Spleen (tissue), 13 donors: Measurements from ENCODE around the gene HEATR5B. TPM values are rescaled to one million over a fixed set of nuclear protein-coding genes. Genes with fewer than 3 reads are reported as not detected.

Experiments
- DNase-seq: peaks from one replicate; pipeline ENCODE4 v3.0.0-alpha.2; 2020
- H3K27ac ChIP-seq, 8 donors: fragments of 200-600 bp; sonication (generic) in 7 of 8; 1 replicate in 4 of 8; 2 replicates in 4 of 8; pipeline versions ENCODE4 v1.5.0 to v1.8.0; 2016 to 2021; ENCODE audit warnings: inconsistent platforms in 4 of 8, mild to moderate bottlenecking in 4 of 8, moderate library complexity in 1 of 8
- H3K27me3 ChIP-seq, 7 donors: fragments of 200-600 bp; sonication (generic) in 6 of 7; replicated peaks in 1 of 7; 1 replicate in 4 of 7; 2 replicates in 3 of 7; pipeline versions ENCODE4 v1.5.0 to v1.8.0; 2016 to 2021; ENCODE audit warnings: inconsistent platforms in 3 of 7, mild to moderate bottlenecking in 1 of 7
- H3K36me3 ChIP-seq, 6 donors: fragments of 200-600 bp; sonication (generic) in 5 of 6; 1 replicate in 4 of 6; 2 replicates in 2 of 6; pipeline versions ENCODE4 v1.5.0 to v1.8.0; 2016 to 2021; ENCODE audit warnings: inconsistent platforms in 2 of 6
- H3K4me1 ChIP-seq, 6 donors: fragments of 200-600 bp; sonication (generic) in 5 of 6; 1 replicate in 3 of 6; 2 replicates in 3 of 6; pipeline versions ENCODE4 v1.5.0 to v1.8.0; 2016 to 2021; ENCODE audit warnings: inconsistent platforms in 3 of 6
- H3K4me3 ChIP-seq, 8 donors: fragments of 200-600 bp; sonication (generic) in 7 of 8; 1 replicate in 4 of 8; 2 replicates in 4 of 8; pipeline versions ENCODE4 v1.5.0 to v1.8.0; 2016 to 2021; ENCODE audit warnings: inconsistent platforms in 4 of 8, mild to moderate bottlenecking in 4 of 8, moderate library complexity in 2 of 8
- H3K9me3 ChIP-seq, 8 donors: fragments of 200-600 bp; sonication (generic) in 7 of 8; 1 replicate in 4 of 8; 2 replicates in 4 of 8; pipeline versions ENCODE4 v1.5.0 to v1.8.0; 2016 to 2021; ENCODE audit warnings: inconsistent platforms in 4 of 8
- POLR2A ChIP-seq, 3 donors: fragments of 450-650 bp; IDR thresholded peaks; one replicate each; pipeline ENCODE4 v1.5.1; 2017; ENCODE audit warnings: antibody characterized with exemption in 3 of 3, mild to moderate bottlenecking in 1 of 3
- POLR2AphosphoS5 ChIP-seq, 3 donors: sonication (generic); formaldehyde crosslinking; IDR thresholded peaks; one replicate each; pipeline ENCODE4 v1.5.1; 2017; ENCODE audit warnings: antibody characterized with exemption in 3 of 3
- WGBS, 5 donors: extraction: QIAGEN DNeasy Blood & Tissue Kit in 3 of 5; methylation state at CpG; one replicate each; pipeline versions ENCODE4 v1.1.5 to v1.1.7; 2013 to 2018; 5-methylcytosine and 5-hydroxymethylcytosine counted together
- intact Hi-C: fragments of 100-400 bp; cut with DNase I; formaldehyde crosslinking; loops from one replicate; pipeline ENCODE4 v1.15.0; 2023; ENCODE audit warnings: low total_unique reads
- long read RNA-seq, 2 donors: transcript quantifications; one replicate each; lab custom pipeline, GENCODE V29; 2026
- polyA plus RNA-seq, 3 donors: library from polyadenylated mRNA; stranded (reverse); fragments of 200-250 nt; gene quantifications; one replicate each; pipeline ENCODE4 v1.2.1, GENCODE V29; 2013
- total RNA-seq, 7 donors: library from RNA; depleted of rRNA in 3 of 7; stranded (reverse); fragments of >200 nt in 3 of 7; fragmentation: NEBNext Ultra II Directional in 4 of 7; extraction: Animal tissue kit (Norgen Biotek cat#: 25700) in 4 of 7; gene quantifications; one replicate each; pipeline versions ENCODE4 v1.1.0 to v1.2.1, GENCODE V29; 2016 to 2021
- TF ChIP-seq, protein P1 (sequence below), 11 experiments: fragments of 200-600 bp in 7 of 11; fragments of 450-650 bp in 4 of 11; sonication (generic) in 4 of 11; IDR thresholded peaks in 8 of 11; conservative IDR thresholded peaks in 3 of 11; 1 replicate in 7 of 11; 2 replicates in 4 of 11; pipeline versions ENCODE4 v1.4.0 to v1.8.0; 2016 to 2021; ENCODE audit warnings: antibody characterized with exemption in 11 of 11, inconsistent platforms in 4 of 11, mild to moderate bottlenecking in 1 of 11
- donor health status: healthy with polysubstance abuse.
- donor health status: DM: no; HTN: no; CAD: no; lungs with moderate emphysema.
- donor health status: DM: no; HTN: no; CAD: no.
- donor health status: Bipolar disorder and iron deficiency.
- donor health status: healthy.
- donor health status: DM: no; HTN: no; CAD: no.
- donor health status: DM: yes; HTN: yes; CAD: no.

The HEATR5B gene
- 10 to 100 TPM; 30.0 to 58.2 (median 37.5) TPM for total RNA-seq
- polyA plus RNA-seq: 10 to 100 TPM in 1 of 3 donors, 1 to 10 TPM in 2; 5.5 to 10.2 (median 9.1) TPM
- long read RNA-seq, donor 1: 0 reads
- long read RNA-seq, donor 2: 0 reads

DNA sequence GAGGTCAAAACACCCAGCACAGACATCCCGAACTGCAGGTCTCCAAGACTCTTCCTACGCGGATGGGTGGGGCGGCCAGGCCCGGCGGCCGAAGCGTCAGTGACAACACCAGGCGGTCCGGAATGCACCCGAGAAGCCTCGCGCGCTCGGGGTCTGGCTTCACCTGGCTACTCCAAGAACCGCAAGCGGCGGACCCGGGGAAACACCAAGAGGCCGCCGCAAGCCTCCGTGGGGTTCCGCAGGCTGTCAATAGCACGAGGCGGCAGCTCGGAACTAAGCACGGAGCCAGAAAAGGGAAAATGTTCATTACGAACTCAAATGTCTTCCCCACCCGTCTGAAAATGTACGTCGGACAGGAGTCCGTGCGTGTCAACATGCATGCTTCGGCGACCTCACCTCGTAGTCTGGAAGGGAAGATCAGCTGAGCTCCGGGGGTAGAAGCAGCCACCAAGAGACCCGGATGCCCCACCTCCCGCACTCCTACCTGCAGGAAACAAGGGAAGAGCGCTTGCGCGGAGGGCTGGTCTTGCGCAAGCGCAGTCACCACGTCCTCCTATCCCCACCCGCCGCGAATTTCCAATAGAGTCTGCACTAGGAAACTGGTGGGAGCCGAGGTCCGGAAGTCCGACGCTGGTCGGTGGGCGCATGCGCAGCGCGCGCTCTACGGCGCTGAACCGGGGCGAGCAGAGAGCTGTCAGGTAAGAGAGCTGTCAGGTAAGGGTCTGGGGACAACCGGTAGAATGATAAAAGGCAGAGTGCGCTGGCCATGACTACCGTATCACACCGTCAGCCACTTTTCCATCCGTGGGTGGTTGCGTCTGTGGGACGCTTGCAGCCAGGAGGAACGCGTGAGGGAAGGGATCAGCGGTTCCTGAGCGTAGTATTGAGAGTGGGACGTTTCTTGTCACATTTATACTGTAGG lies at the start of gene HEATR5B, which contains the start of gene GPATCH11:
Gene HEATR5B, minus strand, starts transcription at position 500 of the 922 bp plus-strand sequence. CDS start 958 bp downstream, outside the sequence.
Gene GPATCH11, plus strand, starts transcription at position 646 of the 922 bp plus-strand sequence. CDS start 3,864 bp downstream, outside the sequence.
- peak; percentile 97 for DNase-seq
- WGBS, 5 donors: 0 to 1% (median 0%) methylated on average over 60 to 74 of the region's 74 CpGs

DNA sequence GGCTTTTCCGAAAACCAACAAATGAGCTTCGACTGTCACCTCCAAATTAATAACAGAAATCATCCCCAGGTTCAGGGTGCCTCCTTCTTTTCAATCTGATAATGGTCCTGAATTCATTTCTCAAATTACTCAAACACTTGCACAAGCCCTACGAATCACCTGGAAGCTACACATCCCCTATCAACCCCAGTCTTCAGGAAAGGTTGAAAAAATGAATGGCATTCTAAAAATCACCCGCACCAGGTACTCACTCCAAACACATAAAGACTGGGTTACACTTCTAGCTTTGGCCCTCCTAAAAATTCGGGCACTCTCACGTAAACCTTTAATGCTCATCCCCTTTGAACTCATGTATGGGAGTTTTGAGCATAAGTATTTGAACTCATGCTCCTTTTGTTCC lies 48.7 kb upstream of the HEATR5B start:
- Histone ChIP-seq H3K27me3 (no peaks in the 10 kb centered on the region), H3K9me3 (no peaks in the 10 kb centered on the region), H3K4me1 (no peaks in the 10 kb centered on the region), H3K36me3 (peaks cover 2 to 100% (median 77%) of the 10 kb centered on the region in 6 donors), H3K4me3 (no peak overlapping the region), H3K27ac (no peak overlapping the region)
- intact Hi-C loops: no loop called here
- WGBS, 5 donors: 95 to 97% (median 96%) methylated on average over 6 of the region's 6 CpGs
- TF ChIP-seq POLR2A (IDR thresholded peaks at IDR 0.05): no peak
- TF ChIP-seq, protein P1, sequence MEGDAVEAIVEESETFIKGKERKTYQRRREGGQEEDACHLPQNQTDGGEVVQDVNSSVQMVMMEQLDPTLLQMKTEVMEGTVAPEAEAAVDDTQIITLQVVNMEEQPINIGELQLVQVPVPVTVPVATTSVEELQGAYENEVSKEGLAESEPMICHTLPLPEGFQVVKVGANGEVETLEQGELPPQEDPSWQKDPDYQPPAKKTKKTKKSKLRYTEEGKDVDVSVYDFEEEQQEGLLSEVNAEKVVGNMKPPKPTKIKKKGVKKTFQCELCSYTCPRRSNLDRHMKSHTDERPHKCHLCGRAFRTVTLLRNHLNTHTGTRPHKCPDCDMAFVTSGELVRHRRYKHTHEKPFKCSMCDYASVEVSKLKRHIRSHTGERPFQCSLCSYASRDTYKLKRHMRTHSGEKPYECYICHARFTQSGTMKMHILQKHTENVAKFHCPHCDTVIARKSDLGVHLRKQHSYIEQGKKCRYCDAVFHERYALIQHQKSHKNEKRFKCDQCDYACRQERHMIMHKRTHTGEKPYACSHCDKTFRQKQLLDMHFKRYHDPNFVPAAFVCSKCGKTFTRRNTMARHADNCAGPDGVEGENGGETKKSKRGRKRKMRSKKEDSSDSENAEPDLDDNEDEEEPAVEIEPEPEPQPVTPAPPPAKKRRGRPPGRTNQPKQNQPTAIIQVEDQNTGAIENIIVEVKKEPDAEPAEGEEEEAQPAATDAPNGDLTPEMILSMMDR (IDR thresholded peaks at IDR 0.05 in 8 of 11, conservative IDR thresholded peaks at IDR 0.05 in 3 of 11): no peak
- no peak for DNase-seq

More for the DNA sequence above, at the start of gene HEATR5B, which contains the start of gene GPATCH11:
- peaks cover 0 to 34% (median 7%) of the 10 kb centered on the region in 6 donors for H3K36me3 ChIP-seq
- TF ChIP-seq POLR2AphosphoS5 (IDR thresholded peaks at IDR 0.05) (peak; percentile 90 to 93 (median 91)), POLR2A (IDR thresholded peaks at IDR 0.05) (peak in 1 of 3 donors; percentile 35)
- TF ChIP-seq, protein P1 (IDR thresholded peaks at IDR 0.05 in 8 of 11, conservative IDR thresholded peaks at IDR 0.05 in 3 of 11): no peak
- H3K4me1 ChIP-seq: peaks cover 55 to 92% (median 65%) of the 10 kb centered on the region in 6 donors
- H3K27me3 ChIP-seq: no peaks in the 10 kb centered on the region
- intact Hi-C loops: no loop called here
- H3K9me3 ChIP-seq: no peaks in the 10 kb centered on the region
- peak within 1 kb of the TSS; percentile 83 to 99 (median 96) for H3K4me3 ChIP-seq
- H3K27ac ChIP-seq: peak within 1 kb of the TSS; percentile 82 to 91 (median 88)

DNA sequence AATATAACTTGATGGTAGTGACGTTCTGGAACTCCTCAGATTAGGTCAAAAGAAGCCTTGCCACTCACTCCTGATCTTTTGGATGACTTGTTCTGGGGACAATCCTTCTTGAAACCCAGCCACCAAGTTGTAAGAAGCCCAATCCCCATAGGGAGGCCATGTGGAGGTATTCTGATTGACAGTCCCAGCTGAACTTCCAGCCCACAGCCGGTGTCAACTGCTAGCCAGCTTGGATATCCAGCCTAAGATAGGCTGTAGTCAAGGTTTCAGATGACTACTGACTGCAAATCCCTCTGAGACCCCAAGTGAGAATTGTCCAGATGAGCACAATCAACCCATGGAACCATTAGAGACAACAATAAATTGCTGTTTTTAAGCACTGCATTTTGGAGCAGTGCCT lies 41.2 kb upstream of the HEATR5B start:
- Histone ChIP-seq H3K36me3 (peaks cover 0 to 100% (median 57%) of the 10 kb centered on the region in 6 donors), H3K27me3 (no peaks in the 10 kb centered on the region), H3K9me3 (no peaks in the 10 kb centered on the region), H3K4me1 (no peaks in the 10 kb centered on the region), H3K27ac (no peak overlapping the region), H3K4me3 (no peak overlapping the region)
- DNase-seq: no peak
- TF ChIP-seq, protein P1 (IDR thresholded peaks at IDR 0.05 in 8 of 11, conservative IDR thresholded peaks at IDR 0.05 in 3 of 11): no peak
- TF ChIP-seq POLR2AphosphoS5 (IDR thresholded peaks at IDR 0.05) (no peak), POLR2A (IDR thresholded peaks at IDR 0.05) (no peak)
- intact Hi-C loops: no loop called here
- 95 to 100% (median 99%) methylated on average over 2 of the region's 2 CpGs for WGBS, 5 donors

DNA sequence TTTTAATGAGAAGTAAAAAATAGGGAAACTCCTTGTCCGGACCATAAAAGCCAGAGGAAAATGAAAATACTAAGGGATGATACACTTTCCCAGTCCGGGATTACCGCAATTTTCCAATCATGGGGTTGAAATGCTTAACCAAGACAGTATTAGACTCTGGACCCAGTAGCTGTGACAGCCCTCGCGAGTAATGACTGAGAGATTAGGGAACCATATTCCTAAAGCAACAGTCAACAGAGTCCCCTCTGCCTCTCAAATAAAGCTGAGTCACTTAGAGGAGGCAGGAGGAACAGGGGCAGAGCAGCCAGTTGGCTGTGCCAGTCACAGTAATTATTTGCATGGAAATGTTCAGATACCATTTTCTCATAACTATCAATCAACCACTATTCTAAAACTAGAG lies 35.0 kb upstream of the HEATR5B start:
- DNase-seq: no peak
- TF ChIP-seq, protein P1 (IDR thresholded peaks at IDR 0.05 in 8 of 11, conservative IDR thresholded peaks at IDR 0.05 in 3 of 11): no peak
- TF ChIP-seq POLR2AphosphoS5 (IDR thresholded peaks at IDR 0.05) (no peak), POLR2A (IDR thresholded peaks at IDR 0.05) (no peak)
- H3K36me3 ChIP-seq: peaks cover 3 to 100% (median 72%) of the 10 kb centered on the region in 6 donors
- no peaks in the 10 kb centered on the region for H3K4me1 ChIP-seq
- H3K27me3 ChIP-seq: no peaks in the 10 kb centered on the region
- H3K9me3 ChIP-seq: no peaks in the 10 kb centered on the region
- no peak overlapping the region for H3K27ac ChIP-seq
- intact Hi-C loops: no loop called here
- 90 to 98% (median 95%) methylated on average over 5 of the region's 5 CpGs for WGBS, 5 donors
- H3K4me3 ChIP-seq: no peak overlapping the region
